ENCODE measurements around the gene CORO6. TPM values are rescaled to one million over a fixed set of nuclear protein-coding genes. Genes with fewer than 3 reads are reported as not detected.

The CORO6 gene
- total RNA-seq, 4 donors from 2014 or later, result 1.4 to 13.7 (median 6.6) TPM

DNA sequence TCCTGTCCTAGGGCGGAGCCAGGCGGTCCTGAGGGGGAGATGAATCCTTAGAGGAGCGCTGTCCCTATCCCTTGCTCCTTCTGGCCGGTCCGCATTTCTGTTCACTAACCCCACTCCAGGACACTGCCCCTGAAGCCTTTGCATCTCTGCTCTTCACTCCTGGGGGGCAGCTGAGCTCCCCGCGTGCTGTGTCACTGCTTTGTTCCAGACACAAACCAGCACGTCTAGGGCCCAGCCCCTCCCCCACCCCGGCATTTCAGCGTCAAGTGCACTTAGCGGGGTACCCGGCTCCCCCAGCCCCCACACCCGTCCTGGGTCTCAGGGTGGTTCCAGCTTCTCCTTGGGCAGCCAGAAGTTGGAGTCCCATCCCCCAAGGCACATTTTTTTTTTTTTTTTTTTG lies 8.9 kb downstream of the CORO6 start:
- DNase-seq (ENCODE audit: low spot score in 2 of 2), result peak in 1 of 2 donors; percentile 73
- Histone ChIP-seq H3K36me3 (no peaks in the 10 kb centered on the region), H3K4me1 (peaks cover 56% of the 10 kb centered on the region), H3K4me3 (peak overlapping the region; percentile 32), H3K9me3 (no peaks in the 10 kb centered on the region), H3K27ac (no peak overlapping the region), H3K27me3 (peaks cover 6% of the 10 kb centered on the region)
- 19% methylated on average over 13 of the region's 13 CpGs for WGBS
- TF ChIP-seq POLR2A (IDR thresholded peaks at IDR 0.05), result no peak
- TF ChIP-seq, protein P1, sequence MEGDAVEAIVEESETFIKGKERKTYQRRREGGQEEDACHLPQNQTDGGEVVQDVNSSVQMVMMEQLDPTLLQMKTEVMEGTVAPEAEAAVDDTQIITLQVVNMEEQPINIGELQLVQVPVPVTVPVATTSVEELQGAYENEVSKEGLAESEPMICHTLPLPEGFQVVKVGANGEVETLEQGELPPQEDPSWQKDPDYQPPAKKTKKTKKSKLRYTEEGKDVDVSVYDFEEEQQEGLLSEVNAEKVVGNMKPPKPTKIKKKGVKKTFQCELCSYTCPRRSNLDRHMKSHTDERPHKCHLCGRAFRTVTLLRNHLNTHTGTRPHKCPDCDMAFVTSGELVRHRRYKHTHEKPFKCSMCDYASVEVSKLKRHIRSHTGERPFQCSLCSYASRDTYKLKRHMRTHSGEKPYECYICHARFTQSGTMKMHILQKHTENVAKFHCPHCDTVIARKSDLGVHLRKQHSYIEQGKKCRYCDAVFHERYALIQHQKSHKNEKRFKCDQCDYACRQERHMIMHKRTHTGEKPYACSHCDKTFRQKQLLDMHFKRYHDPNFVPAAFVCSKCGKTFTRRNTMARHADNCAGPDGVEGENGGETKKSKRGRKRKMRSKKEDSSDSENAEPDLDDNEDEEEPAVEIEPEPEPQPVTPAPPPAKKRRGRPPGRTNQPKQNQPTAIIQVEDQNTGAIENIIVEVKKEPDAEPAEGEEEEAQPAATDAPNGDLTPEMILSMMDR (IDR thresholded peaks at IDR 0.05), result no peak
- no peak for TF ChIP-seq POLR2AphosphoS5 (IDR thresholded peaks at IDR 0.05)
- TF ChIP-seq EP300 (IDR thresholded peaks at IDR 0.05), result no peak

DNA sequence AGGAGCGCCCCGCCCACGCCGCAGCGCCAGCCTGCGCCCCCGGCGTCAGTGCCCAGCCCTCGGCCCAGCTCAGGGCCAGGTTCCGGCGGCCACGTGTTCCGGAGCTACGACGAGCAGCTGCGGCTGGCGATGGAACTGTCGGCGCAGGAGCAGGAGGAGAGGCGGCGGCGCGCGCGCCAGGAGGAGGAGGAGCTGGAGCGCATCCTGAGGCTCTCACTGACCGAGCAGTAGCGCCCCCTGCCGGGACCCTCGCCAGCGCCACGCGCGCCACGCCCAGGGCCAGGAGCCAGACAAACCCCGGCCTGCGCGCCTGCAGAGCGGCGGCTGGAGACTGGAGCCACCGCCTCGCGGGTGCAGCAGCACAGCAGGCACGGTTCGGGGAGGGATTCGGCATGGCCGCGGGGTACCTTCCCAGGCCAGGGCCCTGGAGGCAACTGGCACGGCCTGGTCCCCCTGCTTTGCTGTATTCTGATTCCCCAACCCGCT lies 9.3 kb downstream of the CORO6 start:
- Histone ChIP-seq H3K27me3 (peaks cover 6% of the 10 kb centered on the region), H3K36me3 (no peaks in the 10 kb centered on the region), H3K9me3 (no peaks in the 10 kb centered on the region), H3K4me3 (peak overlapping the region; percentile 32), H3K27ac (no peak overlapping the region), H3K4me1 (peaks cover 55% of the 10 kb centered on the region)
- TF ChIP-seq, protein P1 (IDR thresholded peaks at IDR 0.05), result peak; percentile 72 to 93
- TF ChIP-seq POLR2A (IDR thresholded peaks at IDR 0.05) (no peak), EP300 (IDR thresholded peaks at IDR 0.05) (no peak), POLR2AphosphoS5 (IDR thresholded peaks at IDR 0.05) (peak in 1 of 3 donors; percentile 73)
- DNase-seq (ENCODE audit: low spot score in 2 of 2), result peak; percentile 96
- no CpG with 5 or more reads among the region's 50 CpGs for WGBS

DNA sequence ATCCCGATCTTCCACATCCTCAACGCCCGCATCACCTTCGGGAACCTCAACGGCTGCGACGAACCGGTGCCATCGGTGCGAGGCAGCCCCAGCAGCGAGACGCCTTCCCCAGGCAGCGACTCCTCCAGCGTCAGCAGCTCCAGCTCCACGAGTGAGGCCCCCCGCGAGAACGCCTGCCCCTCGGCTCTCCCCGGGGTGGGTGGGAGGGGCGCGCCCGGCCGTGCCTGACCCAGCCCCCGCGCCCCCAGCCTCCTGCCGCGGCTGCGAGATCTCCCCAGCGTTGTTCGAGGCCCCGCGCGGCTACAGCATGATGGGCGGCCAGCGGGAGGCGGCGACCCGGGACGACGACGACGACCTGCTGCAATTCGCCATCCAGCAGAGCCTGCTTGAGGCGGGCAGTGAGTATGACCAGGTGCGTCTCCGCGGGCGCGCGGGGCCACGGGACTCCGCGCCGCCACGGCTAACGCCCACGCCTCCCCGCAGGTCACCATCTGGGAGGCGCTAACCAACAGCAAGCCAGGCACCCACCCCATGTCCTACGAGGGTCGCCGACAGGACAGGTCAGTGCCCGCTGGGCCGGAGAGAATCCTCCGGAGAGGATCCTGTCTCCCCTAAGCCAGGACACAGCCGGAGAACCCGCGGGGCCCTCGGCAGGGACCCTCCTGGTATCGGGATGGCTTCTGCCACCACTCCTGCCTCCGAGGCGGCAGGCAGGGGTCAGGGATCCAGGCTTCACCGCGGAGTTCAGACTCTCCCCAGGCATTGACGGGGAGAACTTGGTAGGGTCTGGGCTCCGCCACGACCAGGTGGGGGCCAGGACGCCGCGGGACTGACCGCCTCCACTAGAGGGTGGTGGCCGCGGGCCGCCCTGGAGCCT lies 10.1 kb downstream of the CORO6 start:
- peaks cover 6% of the 10 kb centered on the region for H3K27me3 ChIP-seq
- peaks cover 47% of the 10 kb centered on the region for H3K4me1 ChIP-seq
- H3K36me3 ChIP-seq, result no peaks in the 10 kb centered on the region
- 84% methylated on average over 54 of the region's 85 CpGs for WGBS
- peak overlapping the region; percentile 32 for H3K4me3 ChIP-seq
- no peaks in the 10 kb centered on the region for H3K9me3 ChIP-seq
- TF ChIP-seq POLR2A (IDR thresholded peaks at IDR 0.05) (no peak), EP300 (IDR thresholded peaks at IDR 0.05) (no peak), POLR2AphosphoS5 (IDR thresholded peaks at IDR 0.05) (no peak)
- TF ChIP-seq, protein P1 (IDR thresholded peaks at IDR 0.05), result no peak
- peak in 1 of 2 donors; percentile 72 for DNase-seq (ENCODE audit: low spot score in 2 of 2)
- no peak overlapping the region for H3K27ac ChIP-seq

DNA sequence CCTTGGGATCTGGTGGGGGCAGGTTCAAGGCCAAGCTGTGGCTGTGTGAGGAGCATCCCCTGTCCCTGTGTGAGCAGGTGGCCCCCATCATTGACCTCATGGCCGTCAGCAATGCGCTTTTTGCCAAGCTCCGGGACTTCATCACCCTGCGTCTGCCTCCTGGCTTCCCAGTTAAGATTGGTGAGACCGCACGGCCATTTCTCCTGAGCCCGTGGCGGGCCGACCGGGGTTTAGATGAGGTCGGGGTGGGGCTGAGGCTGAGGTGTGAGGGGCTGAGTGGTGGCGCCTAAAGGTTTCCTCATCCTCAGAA lies 10.7 kb downstream of the CORO6 start:
- Histone ChIP-seq H3K27me3 (peaks cover 6% of the 10 kb centered on the region), H3K4me3 (no peak overlapping the region), H3K4me1 (peaks cover 41% of the 10 kb centered on the region), H3K9me3 (no peaks in the 10 kb centered on the region), H3K36me3 (no peaks in the 10 kb centered on the region), H3K27ac (no peak overlapping the region)
- 94% methylated on average over 12 of the region's 12 CpGs for WGBS
- no peak for TF ChIP-seq EP300 (IDR thresholded peaks at IDR 0.05)
- no peak for DNase-seq (ENCODE audit: low spot score in 2 of 2)

DNA sequence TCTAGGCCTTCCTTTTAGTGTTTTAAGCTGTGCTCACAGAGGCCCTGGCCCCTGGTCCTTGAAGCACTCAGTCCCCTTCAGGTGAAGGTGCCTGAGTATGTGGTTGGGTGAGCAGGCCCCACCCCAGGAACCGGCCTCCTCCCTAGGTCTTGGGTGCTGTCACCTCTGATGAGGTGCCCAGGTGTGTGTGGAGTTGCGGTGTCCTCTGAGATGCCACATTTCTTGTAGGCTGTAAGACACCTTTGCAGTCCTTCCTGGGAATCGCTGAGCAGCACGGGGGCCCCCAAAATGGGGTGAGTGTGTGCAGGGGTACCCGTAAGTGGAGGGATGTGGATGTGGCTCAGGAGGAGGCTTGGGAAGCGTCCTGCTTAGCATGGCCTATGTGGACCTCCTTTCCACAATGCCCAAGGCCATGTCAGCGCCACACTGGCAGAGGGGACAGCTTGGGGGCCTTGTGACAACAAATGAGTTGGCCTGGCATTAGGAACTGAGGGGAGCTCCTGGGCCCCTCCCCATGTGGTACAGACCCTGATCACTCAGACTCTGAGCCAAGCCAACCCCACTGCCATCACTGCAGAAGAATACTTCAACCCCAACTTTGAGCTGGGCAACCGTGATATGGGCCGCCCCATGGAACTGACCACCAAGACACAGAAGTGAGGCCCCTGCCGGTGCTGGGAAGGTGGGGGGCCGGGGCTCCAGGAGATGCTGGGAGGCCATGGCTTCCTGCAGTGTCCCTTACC lies 11.2 kb downstream of the CORO6 start:
- H3K27me3 ChIP-seq, result peaks cover 2% of the 10 kb centered on the region
- H3K36me3 ChIP-seq, result no peaks in the 10 kb centered on the region
- no peak for TF ChIP-seq POLR2AphosphoS5 (IDR thresholded peaks at IDR 0.05)
- TF ChIP-seq EP300 (IDR thresholded peaks at IDR 0.05), result no peak
- TF ChIP-seq POLR2A (IDR thresholded peaks at IDR 0.05), result no peak
- TF ChIP-seq, protein P1 (IDR thresholded peaks at IDR 0.05), result no peak
- H3K4me3 ChIP-seq, result no peak overlapping the region
- no peaks in the 10 kb centered on the region for H3K9me3 ChIP-seq
- DNase-seq (ENCODE audit: low spot score in 2 of 2), result peak in 1 of 2 donors; percentile 58
- WGBS, result 98% methylated on average over 11 of the region's 11 CpGs
- H3K4me1 ChIP-seq, result peaks cover 36% of the 10 kb centered on the region
- no peak overlapping the region for H3K27ac ChIP-seq
